AG04449 (cell line): ENCODE measurements around the gene SLC22A31.

Experiments used
- CTCF ChIA-PET: fragments of 350-600 bp; formaldehyde crosslinking; extraction: SDS; loops from one replicate; lab custom pipeline; 2021; ENCODE audit warnings: antibody characterized with exemption; lab: Yijun Ruan, JAX
- POLR2A ChIA-PET: fragments of 400-600, 350-600 bp; formaldehyde crosslinking; extraction: SDS; loops from one replicate; lab custom pipeline; 2020; ENCODE audit warnings: antibody characterized with exemption, inconsistent platforms; lab: Yijun Ruan, JAX
- DNase-seq: peaks from one replicate; pipeline ENCODE4 v3.0.0-alpha.2; 2010; ENCODE audit warnings: low read depth, low spot score
- H3K4me3 ChIP-seq: 2 replicates; pipeline ENCODE4 v1.5.1; 2011; ENCODE audit warnings: low read depth, mild to moderate bottlenecking, control low read depth, low read length
- TF ChIP-seq, protein P1 (sequence below): IDR thresholded peaks from one replicate; pipeline ENCODE4 v1.5.1; 2011; ENCODE audit warnings: mild to moderate bottlenecking, moderate library complexity, low read length, control low read depth, inconsistent platforms; ENCODE audit not compliant: insufficient read depth; ENCODE audit errors: missing control alignments

The SLC22A31 gene

DNA sequence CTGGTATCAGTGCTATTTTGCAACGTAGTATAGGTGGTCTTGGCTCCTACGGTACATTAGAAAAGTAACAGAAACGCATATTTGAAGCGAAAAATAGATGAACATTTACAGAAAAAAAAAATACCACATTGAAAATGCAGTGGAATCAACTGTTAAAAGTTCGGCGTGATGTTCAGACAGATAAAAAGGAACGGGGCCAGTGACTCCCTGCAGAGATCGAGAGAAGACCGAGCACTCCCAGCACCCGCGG, 16.7 kb upstream of the SLC22A31 start:
- CTCF ChIA-PET = interaction anchor here (0.8 to 1.7 kb wide), 7 partner anchors 9 to 473 kb away, joined by 3 to 11 read pairs (median 4); partner anchors contain the start of genes CDH15 and SPG7
- peak overlapping the region; percentile 96 for H3K4me3 ChIP-seq
- POLR2A ChIA-PET = interaction anchor here (1.1 to 1.2 kb wide), 3 partner anchors 10 to 291 kb away, joined by 4 to 7 read pairs (median 4); partner anchors contain the start of gene SPG7
- no peak for DNase-seq
- TF ChIP-seq, protein P1, sequence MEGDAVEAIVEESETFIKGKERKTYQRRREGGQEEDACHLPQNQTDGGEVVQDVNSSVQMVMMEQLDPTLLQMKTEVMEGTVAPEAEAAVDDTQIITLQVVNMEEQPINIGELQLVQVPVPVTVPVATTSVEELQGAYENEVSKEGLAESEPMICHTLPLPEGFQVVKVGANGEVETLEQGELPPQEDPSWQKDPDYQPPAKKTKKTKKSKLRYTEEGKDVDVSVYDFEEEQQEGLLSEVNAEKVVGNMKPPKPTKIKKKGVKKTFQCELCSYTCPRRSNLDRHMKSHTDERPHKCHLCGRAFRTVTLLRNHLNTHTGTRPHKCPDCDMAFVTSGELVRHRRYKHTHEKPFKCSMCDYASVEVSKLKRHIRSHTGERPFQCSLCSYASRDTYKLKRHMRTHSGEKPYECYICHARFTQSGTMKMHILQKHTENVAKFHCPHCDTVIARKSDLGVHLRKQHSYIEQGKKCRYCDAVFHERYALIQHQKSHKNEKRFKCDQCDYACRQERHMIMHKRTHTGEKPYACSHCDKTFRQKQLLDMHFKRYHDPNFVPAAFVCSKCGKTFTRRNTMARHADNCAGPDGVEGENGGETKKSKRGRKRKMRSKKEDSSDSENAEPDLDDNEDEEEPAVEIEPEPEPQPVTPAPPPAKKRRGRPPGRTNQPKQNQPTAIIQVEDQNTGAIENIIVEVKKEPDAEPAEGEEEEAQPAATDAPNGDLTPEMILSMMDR = no peak

DNA sequence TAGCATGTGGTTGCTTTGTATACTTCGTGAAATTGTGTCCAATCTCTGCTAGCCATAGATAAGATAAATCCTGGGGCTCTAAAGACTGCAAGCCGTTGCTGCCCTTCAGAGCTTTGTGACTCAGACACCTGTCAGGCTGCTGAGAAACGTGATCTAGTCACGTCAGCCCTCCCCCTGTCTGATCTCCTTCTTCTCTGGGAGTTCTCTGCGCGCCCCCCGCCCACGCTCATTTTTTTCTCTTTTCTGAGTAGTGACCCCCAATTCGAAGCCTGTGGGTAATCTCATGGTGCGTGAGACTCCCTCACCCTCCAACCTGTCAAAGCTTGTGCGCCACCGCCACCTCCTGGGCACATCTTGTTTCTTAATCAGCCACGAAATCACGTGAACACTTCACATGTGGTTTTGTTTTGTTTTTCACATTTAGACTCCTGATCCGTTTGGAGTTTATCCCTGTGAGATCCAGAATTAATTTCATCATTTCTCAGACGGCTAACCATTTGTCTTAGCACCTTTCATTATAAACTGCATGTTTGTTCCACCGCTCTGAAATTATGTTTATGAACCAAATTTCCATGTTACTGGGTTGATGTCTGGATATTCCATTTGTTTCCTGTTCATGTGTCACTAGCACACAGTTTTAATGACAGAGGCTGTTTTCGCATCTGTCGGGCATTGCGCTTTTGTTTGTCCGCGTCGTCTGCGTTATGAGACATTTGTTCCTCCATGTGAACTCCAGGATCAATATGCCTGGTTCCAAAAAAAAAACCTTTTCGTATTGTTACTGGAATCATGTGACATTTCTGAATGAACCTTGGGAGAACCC, 16.2 kb upstream of the SLC22A31 start:
- peak overlapping the region; percentile 96 for H3K4me3 ChIP-seq
- ChIA-PET POLR2A (interaction anchor here (0.9 to 1.1 kb wide), 2 partner anchors 10 kb away, joined by 3 to 4 read pairs; no protein-coding TSS in a partner anchor), CTCF (interaction anchor here (0.7 to 2.6 kb wide), 18 partner anchors 9 to 479 kb away, joined by 3 to 11 read pairs (median 4); partner anchors contain the start of genes GALNS, SPG7 and TRAPPC2L)
- peak; percentile 21 for DNase-seq
- TF ChIP-seq, protein P1 = peak; percentile 85

DNA sequence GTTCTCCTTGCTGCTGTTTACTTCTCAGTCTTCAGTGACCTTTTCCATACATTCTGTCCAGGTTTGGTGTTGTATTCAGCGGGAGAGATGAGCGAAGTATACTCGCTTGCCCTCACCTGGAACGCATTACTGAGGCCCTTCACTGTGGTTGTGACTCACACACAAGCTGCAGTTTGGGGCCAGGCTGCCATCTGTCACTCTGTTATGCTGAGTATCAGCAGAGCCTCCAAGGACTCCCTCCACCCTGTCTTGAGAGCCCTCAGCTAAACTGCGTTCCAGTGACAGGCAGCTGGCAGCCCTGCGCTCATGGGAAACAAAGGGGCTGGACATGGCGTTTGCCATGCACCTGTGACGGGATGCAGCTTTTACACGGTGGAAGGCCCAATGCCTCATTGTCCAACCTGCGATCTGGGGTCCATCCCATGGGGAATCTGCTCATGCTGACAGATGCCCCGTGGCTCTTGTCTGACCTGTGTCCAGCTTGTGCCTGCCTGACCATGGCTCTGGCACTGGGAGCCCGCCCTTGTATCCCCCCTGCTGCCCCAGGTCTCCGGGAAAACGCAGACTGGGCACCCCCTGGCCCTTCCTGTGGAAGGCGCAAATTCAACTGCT, 10.7 kb upstream of the SLC22A31 start:
- no peak for DNase-seq
- H3K4me3 ChIP-seq = no peak overlapping the region
- TF ChIP-seq, protein P1 = no peak
- POLR2A ChIA-PET = no interaction called here
- CTCF ChIA-PET = interaction anchor here (1.0 to 2.4 kb wide), 2 partner anchors 13 to 44 kb away, joined by 3 to 11 read pairs; no protein-coding TSS in a partner anchor

DNA sequence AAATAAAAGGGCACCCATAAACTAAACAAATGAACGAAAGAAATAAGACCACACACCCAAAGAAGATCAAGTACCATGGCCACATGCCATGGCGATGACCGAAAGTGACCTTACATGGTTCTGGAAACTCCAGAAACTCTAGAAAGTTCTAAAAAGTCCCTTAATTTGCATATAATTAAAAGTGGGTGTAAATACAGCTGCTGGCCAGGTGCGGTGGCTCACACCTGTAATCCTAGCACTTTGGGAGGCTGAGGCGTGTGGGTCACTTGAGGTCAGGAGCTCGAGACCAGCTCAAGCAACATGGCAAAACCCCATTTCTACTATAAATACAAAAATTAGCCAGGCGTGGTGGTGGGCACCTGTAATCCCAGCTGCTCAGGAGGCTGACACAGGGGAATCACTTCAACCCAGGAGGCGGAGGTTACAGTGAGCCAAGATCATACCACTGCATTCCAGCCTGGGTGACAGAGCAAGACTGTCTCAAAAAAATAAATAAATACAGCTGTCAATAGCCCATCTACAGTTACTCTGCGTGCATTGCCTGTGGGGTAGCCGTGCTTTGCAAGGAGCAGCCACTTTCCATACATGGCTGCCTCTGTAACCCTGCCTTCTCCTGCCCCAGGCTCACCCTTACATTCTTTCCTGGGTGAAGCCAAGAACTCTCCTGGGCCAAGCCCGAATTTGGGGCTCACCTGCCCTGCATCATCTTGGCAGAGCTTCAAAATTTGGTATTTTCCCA, 10.0 kb upstream of the SLC22A31 start:
- ChIA-PET POLR2A (no interaction called here), CTCF (interaction anchor here (1.0 to 2.4 kb wide), 2 partner anchors 12 to 43 kb away, joined by 3 to 11 read pairs; no protein-coding TSS in a partner anchor)
- no peak for DNase-seq

DNA sequence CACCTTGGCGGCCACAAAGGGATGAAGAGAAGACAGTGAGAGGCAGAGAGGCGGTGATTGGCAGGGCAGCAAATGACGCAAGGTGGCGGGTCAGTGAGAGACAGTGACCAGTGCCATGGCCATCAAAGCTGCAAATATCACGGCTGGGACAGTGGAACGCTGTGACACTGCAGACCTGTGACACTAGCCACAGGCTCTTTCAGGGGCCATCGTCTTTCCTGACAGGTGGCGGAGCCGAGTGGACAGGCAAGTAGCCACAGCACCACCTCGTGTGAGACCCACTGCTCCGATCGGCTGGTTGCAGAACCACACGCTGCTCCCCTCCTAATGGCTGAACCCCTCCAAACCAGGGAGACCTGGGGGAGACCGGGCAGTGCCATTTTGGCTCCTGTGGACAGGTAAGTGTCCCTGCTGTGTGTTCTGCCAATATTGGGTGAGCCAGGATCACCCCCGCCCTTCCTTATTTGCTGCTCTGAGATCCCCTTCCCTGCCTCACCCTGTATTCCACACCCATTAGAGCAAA, 9.2 kb upstream of the SLC22A31 start:
- no peak for DNase-seq
- CTCF ChIA-PET = no interaction called here

More for the DNA sequence above, 10.0 kb upstream of the SLC22A31 start:
- TF ChIP-seq, protein P1 = no peak
- no peak overlapping the region for H3K4me3 ChIP-seq

More for the DNA sequence above, 9.2 kb upstream of the SLC22A31 start:
- TF ChIP-seq, protein P1 = no peak
- POLR2A ChIA-PET = no interaction called here
- H3K4me3 ChIP-seq = no peak overlapping the region
